Measurements from ENCODE around the gene DNAJC4. TPM values are rescaled to one million over a fixed set of nuclear protein-coding genes. Genes with fewer than 3 reads are reported as not detected.

Gene DNAJC4
- total RNA-seq, 4 donors from 2014 or later: 52.6 to 214 (median 76.0) TPM

DNA sequence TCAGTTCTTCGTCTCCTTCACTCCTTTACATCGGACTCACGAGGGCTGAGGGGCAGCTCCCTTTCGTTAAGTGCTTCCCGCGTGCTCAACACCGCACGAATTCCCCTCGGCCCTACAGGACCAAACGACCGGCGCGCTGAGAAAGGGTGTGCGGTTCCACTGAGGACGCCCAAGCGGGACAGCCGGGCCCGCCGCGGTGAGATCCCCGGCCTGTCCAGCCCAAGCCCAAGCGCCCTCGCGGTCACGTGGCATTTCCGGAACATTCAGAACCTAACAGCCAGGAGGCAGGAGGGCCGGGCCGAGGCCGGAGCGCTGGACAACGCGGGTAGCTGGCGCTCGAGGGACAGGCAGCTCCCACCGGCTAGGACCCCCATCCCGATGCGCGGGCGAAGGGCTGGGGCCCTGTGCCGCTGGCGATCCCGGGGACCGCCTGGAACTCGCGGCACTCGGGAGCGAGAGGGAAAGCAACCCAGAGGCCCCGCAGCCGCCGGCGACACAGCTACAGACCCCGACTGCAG lies 45.1 kb upstream of the DNAJC4 start:
- no peaks in the 10 kb centered on the region for H3K36me3 ChIP-seq
- intact Hi-C loops (cut with DNase I; ENCODE audit: low total_unique reads): no loop called here
- peak overlapping the region; percentile 93 to 99 (median 95) for H3K27ac ChIP-seq
- H3K9me3 ChIP-seq: no peaks in the 10 kb centered on the region
- WGBS, 2 donors (ENCODE audit: low coverage in 1 of 2): 0% methylated on average over 34 of the region's 52 CpGs; no CpG with 5 or more reads in 1 of the 2 donors
- H3K27me3 ChIP-seq: no peaks in the 10 kb centered on the region
- H3K4me1 ChIP-seq: peaks cover 29 to 40% (median 34%) of the 10 kb centered on the region in 4 donors
- DNase-seq: peak; percentile 90
- TF ChIP-seq POLR2A (IDR thresholded peaks at IDR 0.05): peak; percentile 98
- TF ChIP-seq EP300 (IDR thresholded peaks at IDR 0.05; ENCODE audit: low read depth): peak; percentile 27
- peak; percentile 98 to 99 (median 98) for TF ChIP-seq POLR2AphosphoS5 (IDR thresholded peaks at IDR 0.05)
- TF ChIP-seq, protein P1, sequence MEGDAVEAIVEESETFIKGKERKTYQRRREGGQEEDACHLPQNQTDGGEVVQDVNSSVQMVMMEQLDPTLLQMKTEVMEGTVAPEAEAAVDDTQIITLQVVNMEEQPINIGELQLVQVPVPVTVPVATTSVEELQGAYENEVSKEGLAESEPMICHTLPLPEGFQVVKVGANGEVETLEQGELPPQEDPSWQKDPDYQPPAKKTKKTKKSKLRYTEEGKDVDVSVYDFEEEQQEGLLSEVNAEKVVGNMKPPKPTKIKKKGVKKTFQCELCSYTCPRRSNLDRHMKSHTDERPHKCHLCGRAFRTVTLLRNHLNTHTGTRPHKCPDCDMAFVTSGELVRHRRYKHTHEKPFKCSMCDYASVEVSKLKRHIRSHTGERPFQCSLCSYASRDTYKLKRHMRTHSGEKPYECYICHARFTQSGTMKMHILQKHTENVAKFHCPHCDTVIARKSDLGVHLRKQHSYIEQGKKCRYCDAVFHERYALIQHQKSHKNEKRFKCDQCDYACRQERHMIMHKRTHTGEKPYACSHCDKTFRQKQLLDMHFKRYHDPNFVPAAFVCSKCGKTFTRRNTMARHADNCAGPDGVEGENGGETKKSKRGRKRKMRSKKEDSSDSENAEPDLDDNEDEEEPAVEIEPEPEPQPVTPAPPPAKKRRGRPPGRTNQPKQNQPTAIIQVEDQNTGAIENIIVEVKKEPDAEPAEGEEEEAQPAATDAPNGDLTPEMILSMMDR (IDR thresholded peaks at IDR 0.05): peak; percentile 41 to 89 (median 55)
- in situ Hi-C loops (cut with MboI; ENCODE audit: low pct_ligation_motif_present in 1 of 4, low pct_unique_long_range_greater_than_20kb in 1 of 4, low sequenced_read_pairs in 3 of 4): no loop called here
- peak overlapping the region; percentile 55 to 90 (median 62) for H3K4me3 ChIP-seq

DNA sequence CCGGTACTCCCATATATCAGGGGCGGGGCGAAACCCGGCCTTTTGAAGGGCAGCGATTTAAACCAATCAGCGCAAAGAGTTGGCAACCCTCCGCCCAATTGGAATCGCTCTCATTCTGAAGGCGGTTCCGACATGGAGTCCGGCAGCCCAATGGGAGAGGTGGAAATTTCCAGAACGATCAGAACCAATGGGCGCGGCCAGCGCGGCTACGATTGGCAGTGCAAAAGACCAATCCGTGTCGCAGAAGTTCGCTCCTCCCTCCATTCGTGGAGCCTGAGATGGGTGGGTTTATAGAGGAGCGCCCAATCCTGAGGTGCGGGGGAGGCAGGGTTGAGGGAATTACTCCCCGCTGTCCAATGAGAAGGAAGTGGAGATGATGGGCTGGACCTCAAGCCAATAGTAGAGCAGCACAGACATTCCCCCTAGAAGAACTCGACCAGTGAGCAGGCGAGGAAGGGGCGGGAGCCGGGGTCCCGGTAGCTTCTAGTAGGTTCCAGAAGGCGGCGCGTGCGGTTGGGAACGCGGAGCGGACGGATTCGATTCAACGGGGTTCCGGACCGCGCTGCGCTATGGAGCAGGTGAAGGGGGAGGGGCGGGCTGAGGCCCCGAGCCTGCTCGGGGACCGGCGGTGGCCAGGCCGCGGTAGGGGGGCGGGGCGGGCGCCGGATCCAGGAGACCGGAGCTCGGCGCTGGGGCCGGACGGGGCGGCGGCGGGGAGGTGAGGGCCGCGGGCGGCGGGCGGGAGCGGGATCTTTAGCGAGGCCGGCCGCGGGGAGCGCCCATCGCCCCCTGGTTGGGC lies 44.5 kb upstream of the DNAJC4 start, which contains the start of gene STIP1:
Gene STIP1 (plus strand): TSS at position 479 of the 799 bp plus-strand sequence. CDS start 91 bp downstream, at position 570.
- H3K4me1 ChIP-seq: peaks cover 27 to 36% (median 31%) of the 10 kb centered on the region in 4 donors
- in situ Hi-C loops (cut with MboI; ENCODE audit: low pct_ligation_motif_present in 1 of 4, low pct_unique_long_range_greater_than_20kb in 1 of 4, low sequenced_read_pairs in 3 of 4): no loop called here
- 1% methylated on average over 58 of the region's 74 CpGs; no CpG with 5 or more reads in 1 of the 2 donors for WGBS, 2 donors (ENCODE audit: low coverage in 1 of 2)
- H3K27ac ChIP-seq: peak within 1 kb of the TSS; percentile 93 to 99 (median 95)
- no peak for TF ChIP-seq POLR2A (IDR thresholded peaks at IDR 0.05)
- peak; percentile 87 to 97 (median 94) for TF ChIP-seq POLR2AphosphoS5 (IDR thresholded peaks at IDR 0.05)
- TF ChIP-seq, protein P1 (IDR thresholded peaks at IDR 0.05): peak in 4 of 5 experiments; percentile 22 to 49 (median 40)
- TF ChIP-seq EP300 (IDR thresholded peaks at IDR 0.05; ENCODE audit: low read depth): no peak
- intact Hi-C loops (cut with DNase I; ENCODE audit: low total_unique reads): no loop called here
- DNase-seq: peak; percentile 99
- H3K36me3 ChIP-seq: no peaks in the 10 kb centered on the region
- no peaks in the 10 kb centered on the region for H3K9me3 ChIP-seq
- no peaks in the 10 kb centered on the region for H3K27me3 ChIP-seq
- peak within 1 kb of the TSS; percentile 55 to 97 (median 62) for H3K4me3 ChIP-seq

DNA sequence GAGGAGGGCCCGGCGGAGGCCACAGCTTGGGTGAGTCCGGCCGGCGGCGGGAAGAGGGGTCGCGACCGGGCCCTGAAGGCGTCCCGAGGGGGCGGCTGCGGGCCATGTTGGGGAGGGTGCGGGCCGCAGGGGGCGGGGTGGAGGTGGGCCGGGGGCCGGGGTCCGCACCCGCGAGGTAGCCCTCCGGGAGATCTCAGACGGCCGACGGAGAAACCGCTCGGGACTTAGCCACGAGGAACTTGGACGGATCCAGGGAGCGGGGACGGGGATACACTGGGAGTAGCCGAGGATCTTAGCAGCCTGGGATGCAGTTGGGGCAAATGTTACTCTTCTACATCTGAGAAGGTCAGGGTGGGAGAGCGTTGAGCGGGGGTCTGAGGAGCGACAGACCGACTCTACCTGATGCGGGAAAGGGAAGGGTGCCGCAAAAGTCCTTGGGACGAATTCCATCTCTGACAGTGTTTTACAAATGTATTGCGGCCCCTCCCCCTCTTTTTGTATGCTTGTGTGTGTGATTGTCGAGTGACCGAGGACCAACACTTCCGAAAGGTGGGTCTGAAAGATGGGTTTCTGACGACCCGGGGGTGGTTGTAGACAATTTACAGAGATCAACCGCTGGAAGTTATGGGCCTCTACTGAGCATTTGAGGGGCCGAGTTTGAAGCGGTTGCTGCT lies 43.7 kb upstream of the DNAJC4 start:
- intact Hi-C loops (cut with DNase I; ENCODE audit: low total_unique reads) (no loop called here), in situ Hi-C loops (cut with MboI; ENCODE audit: low pct_ligation_motif_present in 1 of 4, low pct_unique_long_range_greater_than_20kb in 1 of 4, low sequenced_read_pairs in 3 of 4) (no loop called here)
- Histone ChIP-seq H3K9me3 (no peaks in the 10 kb centered on the region), H3K27ac (no peak overlapping the region), H3K36me3 (no peaks in the 10 kb centered on the region), H3K4me1 (peaks cover 20 to 29% (median 24%) of the 10 kb centered on the region in 4 donors), H3K27me3 (no peaks in the 10 kb centered on the region), H3K4me3 (peak overlapping the region in 1 of 4 donors; percentile 97)
- TF ChIP-seq POLR2AphosphoS5 (IDR thresholded peaks at IDR 0.05) (no peak), EP300 (IDR thresholded peaks at IDR 0.05; ENCODE audit: low read depth) (no peak), POLR2A (IDR thresholded peaks at IDR 0.05) (no peak)
- TF ChIP-seq, protein P1 (IDR thresholded peaks at IDR 0.05): no peak
- peak; percentile 29 for DNase-seq
- WGBS, 2 donors (ENCODE audit: low coverage in 1 of 2): 0 to 1% methylated on average over 5 to 46 of the region's 48 CpGs

DNA sequence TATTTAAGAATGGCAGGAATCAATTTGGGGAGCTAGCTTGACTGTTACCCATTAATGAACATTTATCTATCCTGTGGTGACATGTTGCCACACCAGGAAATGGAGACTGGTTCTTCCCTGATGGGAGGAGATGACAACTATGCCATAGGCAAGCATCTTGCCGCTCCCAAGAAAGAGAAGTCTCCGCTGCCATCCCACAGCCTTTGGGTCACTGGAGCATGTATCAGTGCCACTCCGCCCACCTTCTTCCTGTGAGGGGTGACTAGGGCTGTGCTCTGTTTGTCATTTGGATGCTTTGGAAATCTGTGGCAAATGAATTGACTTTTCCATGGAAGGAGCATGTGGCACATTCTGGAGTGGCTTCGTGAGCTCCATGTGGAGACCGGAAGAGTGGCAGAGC lies 37.9 kb upstream of the DNAJC4 start:
- Histone ChIP-seq H3K4me3 (no peak overlapping the region), H3K27ac (no peak overlapping the region), H3K36me3 (peaks cover 0 to 49% (median 23%) of the 10 kb centered on the region in 4 donors), H3K4me1 (peaks cover 0 to 11% (median 4%) of the 10 kb centered on the region in 4 donors), H3K27me3 (no peaks in the 10 kb centered on the region), H3K9me3 (no peaks in the 10 kb centered on the region)
- no peak for DNase-seq
- TF ChIP-seq POLR2AphosphoS5 (IDR thresholded peaks at IDR 0.05): no peak
- TF ChIP-seq, protein P1 (IDR thresholded peaks at IDR 0.05): no peak
- in situ Hi-C loops (cut with MboI; ENCODE audit: low pct_ligation_motif_present in 1 of 4, low pct_unique_long_range_greater_than_20kb in 1 of 4, low sequenced_read_pairs in 3 of 4) (no loop called here), intact Hi-C loops (cut with DNase I; ENCODE audit: low total_unique reads) (loop anchor here (5.0 kb wide), 1 partner anchor 1790 kb away; no protein-coding TSS in a partner anchor)
- 97 to 100% methylated on average over 1 to 5 of the region's 5 CpGs for WGBS, 2 donors (ENCODE audit: low coverage in 1 of 2)

Data from transverse colon (tissue), 4 donors.